ENCODE data around the gene SFXN3. TPM values are rescaled to one million over a fixed set of nuclear protein-coding genes. Genes with fewer than 3 reads are reported as not detected.

SFXN3 gene
- total and polyA plus RNA-seq, 2 of the 13 experiments (the other 11 are each of a cell fraction or from before 2014, with no cell fraction given), result 16.8 to 71.5 TPM

GRCh38 chr10:100985336-100985735 lies 45.7 kb upstream of the SFXN3 start (continued):
- TF ChIP-seq ZBTB40 (IDR thresholded peaks at IDR 0.05) (no peak), ZBTB40 (CRISPR knock-in tag; IDR thresholded peaks at IDR 0.05) (no peak), ZBTB10 (CRISPR knock-in tag; IDR thresholded peaks at IDR 0.05; ENCODE audit: borderline replicate concordance) (peak; percentile 33; the same call in 1 of the 2 replicates), ATF4 (CRISPR knock-in tag; IDR thresholded peaks at IDR 0.05) (no peak), ARHGAP35 (CRISPR knock-in tag; IDR thresholded peaks at IDR 0.05; ENCODE audit: borderline replicate concordance) (no peak), ZBTB37 (CRISPR knock-in tag; IDR thresholded peaks at IDR 0.05) (no peak), ZFP36L1 (CRISPR knock-in tag; IDR thresholded peaks at IDR 0.05) (no peak), SMARCC2 (IDR thresholded peaks at IDR 0.05) (no peak), THYN1 (CRISPR knock-in tag; IDR thresholded peaks at IDR 0.05; ENCODE audit: borderline replicate concordance, low read depth) (no peak), RBM22 (optimal IDR thresholded peaks at IDR 0.05; ENCODE audit: low read length) (peak; percentile 80), SIN3A (IDR thresholded peaks at IDR 0.05; ENCODE audit: borderline replicate concordance, low read depth, low read length) (peak; percentile 50; the same call in 1 of the 2 replicates), ZNF564 (CRISPR knock-in tag; IDR thresholded peaks at IDR 0.05) (no peak), HOXD1 (CRISPR knock-in tag; IDR thresholded peaks at IDR 0.05) (no peak), ZNF775 (CRISPR knock-in tag; IDR thresholded peaks at IDR 0.05; ENCODE audit: borderline replicate concordance) (no peak), PITX1 (CRISPR knock-in tag; IDR thresholded peaks at IDR 0.05) (no peak), POLR2G (IDR thresholded peaks at IDR 0.05; ENCODE audit: low read depth, low read length) (peak; percentile 21; the same call in 1 of the 2 replicates)
